GM12878 (cell line): Measurements from ENCODE around the gene LACTBL1. TPM values are rescaled to one million over a fixed set of nuclear protein-coding genes. Genes with fewer than 3 reads are reported as not detected.
"Not testable (repeated sequence)": the region's sequence is repeated elsewhere in the genome, so short reads cannot be mapped to it uniquely, and the experiment has no call there.

Experiments used
- ATAC-seq: fragments of 200-7000 bp; cut with Tn5 transposase; 3 replicates; pipeline ENCODE4 v1.9.1; 2020; ENCODE audit warnings: mild to moderate bottlenecking, moderate library complexity
- BruUV-seq: library from RNA; stranded (reverse); fragments of 400-500 nt; replicated peaks from 2 replicates; lab custom pipeline; 2021; lab: Mats Ljungman, UMichigan
- CTCF ChIA-PET: fragments of 300-600 bp; sonication (Branson Sonifier 250); formaldehyde crosslinking; extraction: SDS; loops from one replicate; lab custom pipeline; 2021; ENCODE audit warnings: inconsistent platforms; lab: Yijun Ruan, JAX
- POLR2A ChIA-PET: fragments of 350-600 bp; formaldehyde crosslinking; extraction: SDS; loops from one replicate; lab custom pipeline; 2021; ENCODE audit warnings: inconsistent platforms; lab: Charles Lee
- RAD21 ChIA-PET: fragments of 300-600 bp; sonication (Branson Sonifier 250); formaldehyde crosslinking; loops from one replicate; lab custom pipeline; 2023; ENCODE audit warnings: antibody characterized with exemption; ENCODE audit not compliant: unreplicated experiment; lab: Charles Lee
- SMC1A ChIA-PET: fragments of 300-600 bp; sonication (Branson Sonifier 250); formaldehyde crosslinking; loops from one replicate; lab custom pipeline; 2023; ENCODE audit not compliant: unreplicated experiment, uncharacterized antibody; lab: Charles Lee
- DNase-seq: peaks from one replicate; pipeline ENCODE4 v3.0.0-alpha.2; 2011; ENCODE audit warnings: low read depth, low spot score
- FAIRE-seq: peaks from 3 replicates; lab custom pipeline; 2011; peaks lifted over from hg19 to GRCh38; lab: Jason Lieb, UNC
- H2AFZ ChIP-seq: 2 replicates; pipeline ENCODE4 v1.6.0; 2011; ENCODE audit warnings: low read depth, low read length, control low read depth; ENCODE audit not compliant: control insufficient read depth
- H3K27ac ChIP-seq: 2 replicates; pipeline ENCODE4 v1.5.1; 2011; ENCODE audit warnings: control low read depth; ENCODE audit not compliant: control insufficient read depth, insufficient read depth
- H3K27me3 ChIP-seq, 2 experiments: replicated peaks in 1 of 2; 2 replicates each; pipeline versions ENCODE4 v1.6.0 to v1.6.1; 2011; ENCODE audit warnings: low read length in 1 of 2; ENCODE audit not compliant: control insufficient read depth in 2 of 2, insufficient read depth in 2 of 2
- H3K36me3 ChIP-seq, 2 experiments: 2 replicates each; pipeline ENCODE4 v1.5.1; 2011; ENCODE audit warnings: low read length in 1 of 2; ENCODE audit not compliant: control insufficient read depth in 2 of 2, insufficient read depth in 2 of 2
- H3K4me1 ChIP-seq: 2 replicates; pipeline ENCODE4 v1.6.1; 2011; ENCODE audit warnings: mild to moderate bottlenecking, low read length, moderate library complexity, mixed read lengths; ENCODE audit not compliant: control insufficient read depth, insufficient read depth
- H3K4me2 ChIP-seq: 2 replicates; pipeline ENCODE4 v1.6.0; 2011; ENCODE audit warnings: control low read depth; ENCODE audit not compliant: control insufficient read depth, insufficient read depth
- H3K4me3 ChIP-seq: fragments of 200-600 bp; sonication (generic); 2 replicates; pipeline ENCODE4 v1.5.1; 2016
- H3K79me2 ChIP-seq: 2 replicates; pipeline ENCODE4 v1.6.0; 2011; ENCODE audit warnings: low read length; ENCODE audit not compliant: control insufficient read depth, insufficient read depth
- H3K9ac ChIP-seq: 2 replicates; pipeline ENCODE4 v1.8.0; 2011; ENCODE audit warnings: low read length, control low read depth, mixed read lengths; ENCODE audit not compliant: control insufficient read depth, insufficient read depth
- H3K9me3 ChIP-seq: replicated peaks from 3 replicates; pipeline ENCODE4 v1.5.1; 2011; ENCODE audit warnings: mild to moderate bottlenecking, low read length; ENCODE audit not compliant: control insufficient read depth, insufficient read depth
- H4K20me1 ChIP-seq: 2 replicates; pipeline ENCODE4 v1.6.0; 2011; ENCODE audit not compliant: control insufficient read depth, insufficient read depth
- HDAC2 ChIP-seq: fragments of 200-600 bp; sonication (generic); IDR thresholded peaks from 2 replicates; pipeline ENCODE4 v1.6.1; 2017
- WGBS: methylation state at CpG from one replicate; pipeline ENCODE4 v1.1.6; 2016; ENCODE audit warnings: low lambda C conversion rate; ENCODE audit not compliant: insufficient replicate concordance, insufficient coverage; ENCODE audit errors: missing lambda C conversion rate; 5-methylcytosine and 5-hydroxymethylcytosine counted together
- in situ Hi-C: fragments of 300-500 bp; cut with MboI; formaldehyde crosslinking; loops from 9 replicates; pipeline ENCODE4 v1.14.3; 2018; ENCODE audit warnings: mixed read lengths
- intact Hi-C: fragments of 100-400 bp; cut with micrococcal nuclease; formaldehyde crosslinking; loops from one replicate; pipeline ENCODE4 v1.14.2; 2022; ENCODE audit not compliant: unreplicated experiment
- polyA plus RNA-seq, 11 experiments: library from polyadenylated mRNA; depleted of rRNA in 4 of 11; unstranded in 6 of 11; stranded (reverse) in 5 of 11; fragments of >200 nt; fragmentation: Nextera tagmentation in 4 of 11; fragmentation: Illumina TruSeq in 1 of 11; extraction: Ambion mirVana in 4 of 11; extraction: Trizol in 1 of 11; gene quantifications; 1 replicate in 1 of 11; 2 replicates in 10 of 11; pipeline versions ENCODE4 v1.2.1 to v1.2.3, GENCODE V29; 2011 to 2016; ENCODE audit warnings: inconsistent platforms in 2 of 11, missing spikeins in 2 of 11, low read depth in 1 of 11
- total RNA-seq, 4 experiments: library from RNA; depleted of rRNA in 3 of 4; stranded (reverse); fragments of >200 nt in 3 of 4; fragmentation: Illumina TruSeq in 1 of 4; extraction: Trizol in 1 of 4; gene quantifications; 2 replicates each; pipeline versions ENCODE4 v1.2.1 to v1.2.3, GENCODE V29; 2013 to 2021

Gene LACTBL1
- total and polyA plus RNA-seq, 10 of the 15 experiments (the other 5 are each of a cell fraction or from before 2014, with no cell fraction given), result 0.08 TPM; not detected in 9

DNA sequence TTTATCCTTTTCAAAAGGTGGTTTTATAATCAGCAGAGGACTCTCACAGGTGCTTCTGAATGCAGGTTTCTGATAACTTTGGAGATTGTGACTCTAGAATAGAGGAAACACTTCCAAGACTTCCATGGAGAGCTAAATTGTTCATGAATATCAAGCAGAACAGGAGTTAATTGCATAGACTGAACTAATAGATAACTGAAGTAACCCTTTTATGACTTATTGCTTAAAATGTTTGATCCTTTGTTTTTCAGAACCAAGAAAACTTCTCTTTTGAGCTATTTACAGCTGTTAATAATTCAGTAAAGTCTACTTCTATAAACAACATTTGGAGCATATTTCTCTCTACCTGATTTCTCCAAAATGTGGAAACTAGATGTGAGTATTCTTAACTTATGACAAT lies 23.1 kb upstream of the LACTBL1 start (continued):
- no peak for TF ChIP-seq HDAC2

DNA sequence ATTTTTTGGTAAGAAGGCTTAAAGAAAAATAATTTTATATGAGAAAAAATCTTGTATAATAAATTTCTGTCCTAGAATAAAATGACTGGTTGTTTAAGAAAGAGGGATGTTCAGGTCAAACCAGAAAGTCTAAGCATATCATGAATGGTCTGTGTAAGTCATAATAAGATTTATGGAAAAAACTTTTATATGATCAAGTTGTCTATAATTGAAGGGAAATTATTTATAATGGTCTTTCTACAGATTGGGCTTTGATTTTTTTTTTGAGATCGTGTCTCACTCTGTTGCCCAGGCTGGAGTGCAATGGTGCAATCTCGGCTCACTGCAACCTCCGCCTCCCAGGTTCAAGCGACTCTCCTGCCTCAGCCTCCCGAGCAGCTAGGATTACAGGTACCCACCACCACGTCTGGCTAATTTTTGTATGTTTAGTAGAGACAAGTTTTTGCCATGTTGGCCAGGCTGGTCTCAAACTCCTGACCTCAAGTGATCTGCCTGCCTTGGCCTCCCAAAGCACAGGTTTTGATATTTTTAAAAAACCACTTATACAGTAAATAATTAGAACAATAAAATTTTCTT lies 20.6 kb upstream of the LACTBL1 start:
- H3K79me2 ChIP-seq, intact Hi-C loops, H2AFZ ChIP-seq, CTCF ChIA-PET, H3K9me3 ChIP-seq, DNase-seq, H3K27ac ChIP-seq, H3K27me3 ChIP-seq, H3K4me1 ChIP-seq, SMC1A ChIA-PET, ATAC-seq, FAIRE-seq, H3K9ac ChIP-seq, BruUV-seq, RAD21 ChIA-PET, in situ Hi-C loops, H3K36me3 ChIP-seq, H3K4me3 ChIP-seq, H4K20me1 ChIP-seq, H3K4me2 ChIP-seq: not testable (repeated sequence)
- POLR2A ChIA-PET, result interaction anchor here (0.7 kb wide), 1 partner anchor 272 kb away, joined by 3 read pairs; no protein-coding TSS in a partner anchor
- 32% methylated on average over 6 of the region's 6 CpGs for WGBS

DNA sequence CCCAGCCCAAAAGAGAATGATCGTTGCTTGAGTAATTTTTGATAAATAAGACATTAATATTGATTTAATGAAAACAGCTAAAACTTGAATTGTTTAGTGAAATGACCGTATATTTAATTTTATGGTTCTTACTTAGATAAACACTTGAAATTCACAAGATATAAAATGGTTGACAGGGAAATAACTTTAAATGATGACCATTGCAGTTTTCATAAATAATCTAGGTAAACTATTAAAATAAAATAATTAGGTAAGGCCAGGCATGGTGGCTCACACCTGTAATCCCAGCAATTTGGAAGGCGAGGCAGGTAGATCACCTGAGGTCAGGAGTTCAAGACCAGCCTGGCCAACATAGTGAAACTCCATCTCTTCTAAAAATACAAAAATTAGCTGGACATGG lies 19.7 kb upstream of the LACTBL1 start:
- FAIRE-seq, H4K20me1 ChIP-seq, H3K79me2 ChIP-seq, H3K27ac ChIP-seq, H3K27me3 ChIP-seq, H3K4me3 ChIP-seq, SMC1A ChIA-PET, H3K4me2 ChIP-seq, in situ Hi-C loops, H2AFZ ChIP-seq, H3K9me3 ChIP-seq, intact Hi-C loops, H3K4me1 ChIP-seq, H3K9ac ChIP-seq, ATAC-seq, POLR2A ChIA-PET, DNase-seq, RAD21 ChIA-PET, BruUV-seq, H3K36me3 ChIP-seq: not testable (repeated sequence)
- WGBS, result 22% methylated on average over 3 of the region's 3 CpGs
- CTCF ChIA-PET, result interaction anchor here (1.6 kb wide), 1 partner anchor 15 kb away, joined by 4 read pairs; no protein-coding TSS in a partner anchor
